Liver (tissue), 3 donors: ENCODE data around the gene CMIP.

Experiments
- EGR1 ChIP-seq, 2 donors: IDR thresholded peaks; 2 replicates each; pipeline ENCODE4 v1.6.1; 2016 to 2018; ENCODE audit warnings: antibody characterized with exemption in 2 of 2, low read depth in 2 of 2
- GABPA ChIP-seq, 2 donors: IDR thresholded peaks in 1 of 2; conservative IDR thresholded peaks in 1 of 2; 2 replicates each; pipeline ENCODE4 v1.6.1; 2016; ENCODE audit warnings: antibody characterized with exemption in 2 of 2, mild to moderate bottlenecking in 1 of 2, moderate library complexity in 1 of 2
- JUND ChIP-seq, 2 donors: IDR thresholded peaks; 2 replicates each; pipeline ENCODE4 v1.6.1; 2016; ENCODE audit warnings: antibody characterized with exemption in 2 of 2
- TAF1 ChIP-seq: conservative IDR thresholded peaks from 2 replicates; pipeline ENCODE4 v1.6.1; 2016; ENCODE audit warnings: antibody characterized with exemption, mild to moderate bottlenecking
- TF ChIP-seq, protein P1 (sequence below): fragments of 150-350 bp; IDR thresholded peaks from 2 replicates; pipeline ENCODE4 v1.5.1; 2017; ENCODE audit warnings: improper control_type of control experiment, low read depth, low read length; ENCODE audit not compliant: missing input control
- TF ChIP-seq, protein P2 (sequence below): IDR thresholded peaks from 2 replicates; pipeline ENCODE4 v1.6.1; 2016; ENCODE audit warnings: antibody characterized with exemption
- TF ChIP-seq, protein P3 (sequence below): IDR thresholded peaks from 2 replicates; pipeline ENCODE4 v1.6.1; 2016; ENCODE audit warnings: antibody characterized with exemption, mild to moderate bottlenecking
- donor health status: healthy.
- donor health status: healthy.

DNA sequence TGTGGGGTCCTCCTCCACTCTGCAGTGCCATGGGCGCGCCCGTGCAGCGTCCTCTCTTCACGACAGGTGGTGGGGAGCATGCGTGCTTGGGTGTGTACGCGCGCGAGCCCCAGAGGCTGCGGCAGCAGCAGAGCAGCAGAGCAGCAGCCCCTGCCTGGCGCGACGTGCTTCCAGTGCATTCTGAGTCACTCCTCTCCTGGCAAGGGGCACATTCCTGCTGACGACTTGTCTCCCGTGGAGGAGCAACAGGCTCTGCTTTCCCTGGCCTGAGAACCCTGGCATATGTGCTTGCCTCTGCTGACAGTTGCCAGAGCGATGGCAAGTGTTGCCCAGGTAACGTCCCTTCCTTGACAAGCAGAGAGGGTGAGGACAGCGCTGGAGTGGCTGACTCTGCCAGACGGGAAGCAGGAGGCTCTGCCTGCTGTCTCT, 200.7 kb downstream of the CMIP start:
- TF ChIP-seq, protein P1, sequence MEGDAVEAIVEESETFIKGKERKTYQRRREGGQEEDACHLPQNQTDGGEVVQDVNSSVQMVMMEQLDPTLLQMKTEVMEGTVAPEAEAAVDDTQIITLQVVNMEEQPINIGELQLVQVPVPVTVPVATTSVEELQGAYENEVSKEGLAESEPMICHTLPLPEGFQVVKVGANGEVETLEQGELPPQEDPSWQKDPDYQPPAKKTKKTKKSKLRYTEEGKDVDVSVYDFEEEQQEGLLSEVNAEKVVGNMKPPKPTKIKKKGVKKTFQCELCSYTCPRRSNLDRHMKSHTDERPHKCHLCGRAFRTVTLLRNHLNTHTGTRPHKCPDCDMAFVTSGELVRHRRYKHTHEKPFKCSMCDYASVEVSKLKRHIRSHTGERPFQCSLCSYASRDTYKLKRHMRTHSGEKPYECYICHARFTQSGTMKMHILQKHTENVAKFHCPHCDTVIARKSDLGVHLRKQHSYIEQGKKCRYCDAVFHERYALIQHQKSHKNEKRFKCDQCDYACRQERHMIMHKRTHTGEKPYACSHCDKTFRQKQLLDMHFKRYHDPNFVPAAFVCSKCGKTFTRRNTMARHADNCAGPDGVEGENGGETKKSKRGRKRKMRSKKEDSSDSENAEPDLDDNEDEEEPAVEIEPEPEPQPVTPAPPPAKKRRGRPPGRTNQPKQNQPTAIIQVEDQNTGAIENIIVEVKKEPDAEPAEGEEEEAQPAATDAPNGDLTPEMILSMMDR = no peak
- TF ChIP-seq, protein P2, sequence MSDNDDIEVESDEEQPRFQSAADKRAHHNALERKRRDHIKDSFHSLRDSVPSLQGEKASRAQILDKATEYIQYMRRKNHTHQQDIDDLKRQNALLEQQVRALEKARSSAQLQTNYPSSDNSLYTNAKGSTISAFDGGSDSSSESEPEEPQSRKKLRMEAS = no peak
- TF ChIP-seq EGR1 (IDR thresholded peaks at IDR 0.05; ENCODE audit: low read depth in 2 of 2) = no peak
- TF ChIP-seq TAF1 = no peak
- TF ChIP-seq, protein P3, sequence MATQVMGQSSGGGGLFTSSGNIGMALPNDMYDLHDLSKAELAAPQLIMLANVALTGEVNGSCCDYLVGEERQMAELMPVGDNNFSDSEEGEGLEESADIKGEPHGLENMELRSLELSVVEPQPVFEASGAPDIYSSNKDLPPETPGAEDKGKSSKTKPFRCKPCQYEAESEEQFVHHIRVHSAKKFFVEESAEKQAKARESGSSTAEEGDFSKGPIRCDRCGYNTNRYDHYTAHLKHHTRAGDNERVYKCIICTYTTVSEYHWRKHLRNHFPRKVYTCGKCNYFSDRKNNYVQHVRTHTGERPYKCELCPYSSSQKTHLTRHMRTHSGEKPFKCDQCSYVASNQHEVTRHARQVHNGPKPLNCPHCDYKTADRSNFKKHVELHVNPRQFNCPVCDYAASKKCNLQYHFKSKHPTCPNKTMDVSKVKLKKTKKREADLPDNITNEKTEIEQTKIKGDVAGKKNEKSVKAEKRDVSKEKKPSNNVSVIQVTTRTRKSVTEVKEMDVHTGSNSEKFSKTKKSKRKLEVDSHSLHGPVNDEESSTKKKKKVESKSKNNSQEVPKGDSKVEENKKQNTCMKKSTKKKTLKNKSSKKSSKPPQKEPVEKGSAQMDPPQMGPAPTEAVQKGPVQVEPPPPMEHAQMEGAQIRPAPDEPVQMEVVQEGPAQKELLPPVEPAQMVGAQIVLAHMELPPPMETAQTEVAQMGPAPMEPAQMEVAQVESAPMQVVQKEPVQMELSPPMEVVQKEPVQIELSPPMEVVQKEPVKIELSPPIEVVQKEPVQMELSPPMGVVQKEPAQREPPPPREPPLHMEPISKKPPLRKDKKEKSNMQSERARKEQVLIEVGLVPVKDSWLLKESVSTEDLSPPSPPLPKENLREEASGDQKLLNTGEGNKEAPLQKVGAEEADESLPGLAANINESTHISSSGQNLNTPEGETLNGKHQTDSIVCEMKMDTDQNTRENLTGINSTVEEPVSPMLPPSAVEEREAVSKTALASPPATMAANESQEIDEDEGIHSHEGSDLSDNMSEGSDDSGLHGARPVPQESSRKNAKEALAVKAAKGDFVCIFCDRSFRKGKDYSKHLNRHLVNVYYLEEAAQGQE = no peak
- no peak for TF ChIP-seq GABPA (IDR thresholded peaks at IDR 0.05 in 1 of 2, conservative IDR thresholded peaks at IDR 0.05 in 1 of 2)
- no peak for TF ChIP-seq JUND (IDR thresholded peaks at IDR 0.05)
